Astrocyte (in vitro differentiated cells and primary cell): Measurements from ENCODE around the gene RNU6-8.

ENCODE experiments used
- CTCF ChIP-seq: IDR thresholded peaks from 2 replicates; pipeline ENCODE4 v1.5.1; 2011; ENCODE audit warnings: low read depth, mild to moderate bottlenecking, inconsistent platforms, low read length, moderate library complexity; ENCODE audit not compliant: insufficient read depth
- EZH2 ChIP-seq: IDR thresholded peaks from 2 replicates; pipeline ENCODE4 v1.6.1; 2012; ENCODE audit warnings: mild to moderate bottlenecking, low read length, inconsistent platforms; ENCODE audit not compliant: insufficient read depth

DNA sequence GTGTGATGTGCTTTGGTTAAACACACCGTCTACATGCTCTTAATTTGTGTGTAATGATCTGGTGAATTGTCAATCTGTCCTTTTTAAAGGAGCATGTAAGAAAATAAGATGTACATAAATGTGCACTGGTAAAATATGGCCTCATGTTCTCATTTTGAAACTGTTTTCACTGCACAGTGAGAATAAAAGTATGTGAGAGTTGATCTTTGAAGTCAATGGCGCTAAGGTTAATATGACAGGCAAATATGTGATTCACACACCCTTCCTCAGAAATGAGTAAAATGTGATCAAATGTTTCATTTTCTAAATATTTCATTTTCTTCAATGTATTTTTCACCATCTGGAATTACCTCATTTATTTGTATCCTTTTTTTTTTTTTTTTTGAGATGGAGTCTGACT lies 9.5 kb downstream of the RNU6-8 start:
- no peak for TF ChIP-seq CTCF
- TF ChIP-seq EZH2: no peak
